DND-41 (cell line): Measurements from ENCODE around the gene DYSF.

ENCODE experiments used
- EZH2 ChIP-seq: IDR thresholded peaks from 3 replicates; pipeline ENCODE4 v1.6.1; 2012; ENCODE audit warnings: borderline replicate concordance, low read depth, mild to moderate bottlenecking, moderate library complexity, low read length, inconsistent platforms; ENCODE audit not compliant: severe bottlenecking
- TF ChIP-seq, protein P1 (sequence below): IDR thresholded peaks from 2 replicates; pipeline ENCODE4 v1.5.1; 2012; ENCODE audit warnings: borderline replicate concordance, low read length, moderate library complexity, mild to moderate bottlenecking; ENCODE audit not compliant: poor library complexity, severe bottlenecking; ENCODE audit errors: extremely low read depth

DNA sequence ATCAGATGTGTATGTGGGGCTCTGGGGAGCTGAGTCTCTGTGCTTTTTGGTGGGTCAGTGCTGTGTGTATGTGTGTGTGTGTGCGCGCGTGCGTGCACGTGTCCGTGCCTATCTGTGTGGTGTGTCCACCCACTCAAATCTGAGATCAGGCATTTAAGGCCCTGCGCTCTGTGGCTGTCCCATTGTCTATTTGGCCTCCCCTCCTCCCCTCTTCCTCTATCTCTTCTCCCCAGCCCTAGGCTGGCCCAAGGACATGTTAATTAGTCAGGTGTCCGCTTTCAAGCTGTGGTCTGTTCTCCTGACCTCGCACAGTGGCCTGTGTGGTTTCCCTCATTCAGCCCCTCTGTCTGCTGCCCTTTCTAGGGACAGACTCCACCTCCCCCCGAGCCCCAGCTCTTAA is 136.4 kb downstream of the DYSF start:
- TF ChIP-seq, protein P1, sequence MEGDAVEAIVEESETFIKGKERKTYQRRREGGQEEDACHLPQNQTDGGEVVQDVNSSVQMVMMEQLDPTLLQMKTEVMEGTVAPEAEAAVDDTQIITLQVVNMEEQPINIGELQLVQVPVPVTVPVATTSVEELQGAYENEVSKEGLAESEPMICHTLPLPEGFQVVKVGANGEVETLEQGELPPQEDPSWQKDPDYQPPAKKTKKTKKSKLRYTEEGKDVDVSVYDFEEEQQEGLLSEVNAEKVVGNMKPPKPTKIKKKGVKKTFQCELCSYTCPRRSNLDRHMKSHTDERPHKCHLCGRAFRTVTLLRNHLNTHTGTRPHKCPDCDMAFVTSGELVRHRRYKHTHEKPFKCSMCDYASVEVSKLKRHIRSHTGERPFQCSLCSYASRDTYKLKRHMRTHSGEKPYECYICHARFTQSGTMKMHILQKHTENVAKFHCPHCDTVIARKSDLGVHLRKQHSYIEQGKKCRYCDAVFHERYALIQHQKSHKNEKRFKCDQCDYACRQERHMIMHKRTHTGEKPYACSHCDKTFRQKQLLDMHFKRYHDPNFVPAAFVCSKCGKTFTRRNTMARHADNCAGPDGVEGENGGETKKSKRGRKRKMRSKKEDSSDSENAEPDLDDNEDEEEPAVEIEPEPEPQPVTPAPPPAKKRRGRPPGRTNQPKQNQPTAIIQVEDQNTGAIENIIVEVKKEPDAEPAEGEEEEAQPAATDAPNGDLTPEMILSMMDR: no peak
- no peak for TF ChIP-seq EZH2
